Stimulated activated CD4-positive, alpha-beta T cell treated with anti-CD3 and anti-CD28 coated beads, Interleukin-12 subunit alpha, Interleukin-12 subunit beta, amount 100 ng/mL, for 48 hours (primary cell): ENCODE results near the gene ENOX1.

Experiments
- DNase-seq, 3 donors: peaks; one replicate each; pipeline ENCODE4 v3.0.0-alpha.2; 2020; ENCODE audit warnings: low read depth in 2 of 3, low spot score in 1 of 3

Gene ENOX1

GRCh38 chr13:43611281-43612273 lies 175.2 kb downstream of the ENOX1 start:
- DNase-seq, result no peak

GRCh38 chr13:43608400-43609137 lies 178.2 kb downstream of the ENOX1 start:
- no peak for DNase-seq

GRCh38 chr13:43597599-43597945 lies 189.2 kb downstream of the ENOX1 start:
- no peak for DNase-seq

- no peak for DNase-seq
Observed at GRCh38 chr13:43596924-43597598, 189.7 kb downstream of the ENOX1 start.

- DNase-seq, result no peak
Observed at GRCh38 chr13:43596006-43596405, 190.8 kb downstream of the ENOX1 start.

- DNase-seq, result no peak
Observed at GRCh38 chr13:43587376-43587775, 199.4 kb downstream of the ENOX1 start.

GRCh38 chr13:43584751-43585150 lies 202.0 kb downstream of the ENOX1 start:
- no peak for DNase-seq

GRCh38 chr13:43583321-43583720 lies 203.5 kb downstream of the ENOX1 start:
- no peak for DNase-seq

- no peak for DNase-seq
Observed at GRCh38 chr13:43580280-43580679, 206.5 kb downstream of the ENOX1 start.

- DNase-seq, result no peak
Observed at GRCh38 chr13:43579321-43579720, 207.5 kb downstream of the ENOX1 start.

GRCh38 chr13:43574605-43575004 lies 212.2 kb downstream of the ENOX1 start:
- DNase-seq, result no peak

- DNase-seq, result no peak
Observed at GRCh38 chr13:43573802-43574514, 212.8 kb downstream of the ENOX1 start.

- DNase-seq, result no peak
Observed at GRCh38 chr13:43573361-43573740, 213.4 kb downstream of the ENOX1 start.

GRCh38 chr13:43572656-43573360 lies 214.0 kb downstream of the ENOX1 start:
- no peak for DNase-seq

- no peak for DNase-seq
Observed at GRCh38 chr13:43569658-43570057, 217.1 kb downstream of the ENOX1 start.

GRCh38 chr13:43567608-43568007 lies 219.2 kb downstream of the ENOX1 start:
- no peak for DNase-seq

GRCh38 chr13:43564952-43565351 lies 221.8 kb downstream of the ENOX1 start:
- DNase-seq, result no peak

- DNase-seq, result no peak
Observed at GRCh38 chr13:43561081-43561480, 225.7 kb downstream of the ENOX1 start.

GRCh38 chr13:43558939-43559338 lies 227.8 kb downstream of the ENOX1 start:
- DNase-seq, result no peak

GRCh38 chr13:43558326-43558725 lies 228.4 kb downstream of the ENOX1 start:
- no peak for DNase-seq
